GM21786 (cell line): ENCODE results near the gene MRM2.
A peak's percentile ranks its signal among the peaks of the same experiment; 100 is the strongest.

Experiments used
- ATAC-seq: cut with Tn5 transposase; IDR thresholded peaks from one replicate; pipeline ENCODE4 v1.9.1; 2021; ENCODE audit not compliant: unreplicated experiment

The MRM2 gene

GRCh38 chr7:2241580-2242540 lies at the start of gene MRM2, which contains the start of gene NUDT1:
Gene MRM2, minus strand, starts transcription at chr7:2242205. Its CDS starts 36 bp downstream, at chr7:2242169.
Gene NUDT1, plus strand, starts transcription at chr7:2242226. Its CDS starts 2,349 bp downstream, at chr7:2244575.
- ATAC-seq = peak; percentile 57

- no peak for ATAC-seq
Measured at GRCh38 chr7:2290877-2291276, 48.9 kb upstream of the MRM2 start.

GRCh38 chr7:2289621-2290020 lies 47.6 kb upstream of the MRM2 start:
- ATAC-seq = no peak

GRCh38 chr7:2289111-2289586 lies 47.1 kb upstream of the MRM2 start:
- ATAC-seq = no peak

GRCh38 chr7:2288503-2288902 lies 46.5 kb upstream of the MRM2 start:
- ATAC-seq = peak; percentile 70

- ATAC-seq = no peak
Measured at GRCh38 chr7:2287745-2288144, 45.7 kb upstream of the MRM2 start.

- no peak for ATAC-seq
Measured at GRCh38 chr7:2283074-2283473, 41.1 kb upstream of the MRM2 start.

GRCh38 chr7:2282185-2282751 lies 40.3 kb upstream of the MRM2 start:
- no peak for ATAC-seq

GRCh38 chr7:2281541-2281940 lies 39.5 kb upstream of the MRM2 start:
- ATAC-seq = no peak

- ATAC-seq = no peak
Measured at GRCh38 chr7:2280424-2280823, 38.4 kb upstream of the MRM2 start.

GRCh38 chr7:2279896-2280295 lies 37.9 kb upstream of the MRM2 start:
- ATAC-seq = no peak

GRCh38 chr7:2278026-2278425 lies 36.0 kb upstream of the MRM2 start:
- ATAC-seq = no peak

GRCh38 chr7:2276107-2276506 lies 34.1 kb upstream of the MRM2 start:
- no peak for ATAC-seq

GRCh38 chr7:2275101-2275500 lies 33.1 kb upstream of the MRM2 start:
- no peak for ATAC-seq

- no peak for ATAC-seq
Measured at GRCh38 chr7:2274666-2275065, 32.7 kb upstream of the MRM2 start.

- ATAC-seq = no peak
Measured at GRCh38 chr7:2273866-2274265, 31.9 kb upstream of the MRM2 start.

- no peak for ATAC-seq
Measured at GRCh38 chr7:2272031-2272430, 30.0 kb upstream of the MRM2 start.

GRCh38 chr7:2271273-2272026 lies 29.4 kb upstream of the MRM2 start:
- ATAC-seq = no peak

GRCh38 chr7:2270495-2270894 lies 28.5 kb upstream of the MRM2 start:
- no peak for ATAC-seq

GRCh38 chr7:2269991-2270460 lies 28.0 kb upstream of the MRM2 start:
- no peak for ATAC-seq
